ENCODE data around the gene TENM3.

TENM3 gene

GRCh38 chr4:182578402-182578801, 335.2 kb downstream of the TENM3 start:
- TF ChIP-seq EZH2phosphoT487 (IDR thresholded peaks at IDR 0.05; ENCODE audit: low read depth) (no peak), CTCF (IDR thresholded peaks at IDR 0.05; ENCODE audit: low read depth, low read length) (no peak)
- Histone ChIP-seq H3K9ac (ENCODE audit: low read length) (no peak overlapping the region), H3K79me2 (ENCODE audit: low read length) (no peaks in the 10 kb centered on the region), H3K36me3 (replicated peaks; ENCODE audit: low read depth, low read length) (no peaks in the 10 kb centered on the region), H3K4me3 (ENCODE audit: low read length) (no peak overlapping the region), H3K4me1 (ENCODE audit: low read length) (0 out of 2 replicates have a peak, but pooled peaks cover 4% of the 10 kb centered on the region), H2AFZ (ENCODE audit: low read depth, low read length) (no peak overlapping the region), H3K9me3 (ENCODE audit: insufficient read depth, low read length) (no peaks in the 10 kb centered on the region), H3K27ac (ENCODE audit: low read length) (no peak overlapping the region), H3K27me3 (ENCODE audit: low read depth, low read length) (no peaks in the 10 kb centered on the region), H4K20me1 (ENCODE audit: insufficient read depth, low read length) (no peaks in the 10 kb centered on the region), H3K4me2 (ENCODE audit: low read length) (no peak overlapping the region)

- Histone ChIP-seq H3K9me3 (ENCODE audit: insufficient read depth, low read length) (no peaks in the 10 kb centered on the region), H2AFZ (ENCODE audit: low read depth, low read length) (no peak overlapping the region), H3K79me2 (ENCODE audit: low read length) (no peaks in the 10 kb centered on the region), H3K36me3 (replicated peaks; ENCODE audit: low read depth, low read length) (no peaks in the 10 kb centered on the region), H3K4me2 (ENCODE audit: low read length) (no peak overlapping the region), H3K4me3 (ENCODE audit: low read length) (no peak overlapping the region), H3K27me3 (ENCODE audit: low read depth, low read length) (no peaks in the 10 kb centered on the region), H4K20me1 (ENCODE audit: insufficient read depth, low read length) (no peaks in the 10 kb centered on the region), H3K9ac (ENCODE audit: low read length) (no peak overlapping the region), H3K27ac (ENCODE audit: low read length) (no peak overlapping the region), H3K4me1 (ENCODE audit: low read length) (0 out of 2 replicates have a peak, but pooled peaks cover 4% of the 10 kb centered on the region)
- TF ChIP-seq EZH2phosphoT487 (IDR thresholded peaks at IDR 0.05; ENCODE audit: low read depth) = no peak
- TF ChIP-seq CTCF (IDR thresholded peaks at IDR 0.05; ENCODE audit: low read depth, low read length) = no peak
These were observed 339.0 kb downstream of the TENM3 start for GRCh38 chr4:182582245-182582644.

GRCh38 chr4:182583703-182584415, 340.7 kb downstream of the TENM3 start:
- H4K20me1 ChIP-seq (ENCODE audit: insufficient read depth, low read length) = no peaks in the 10 kb centered on the region
- H3K9ac ChIP-seq (ENCODE audit: low read length) = no peak overlapping the region
- H3K27me3 ChIP-seq (ENCODE audit: low read depth, low read length) = no peaks in the 10 kb centered on the region
- no peak overlapping the region for H3K4me3 ChIP-seq (ENCODE audit: low read length)
- TF ChIP-seq EZH2phosphoT487 (IDR thresholded peaks at IDR 0.05; ENCODE audit: low read depth) (no peak), CTCF (IDR thresholded peaks at IDR 0.05; ENCODE audit: low read depth, low read length) (no peak)
- no peaks in the 10 kb centered on the region for H3K9me3 ChIP-seq (ENCODE audit: insufficient read depth, low read length)
- H2AFZ ChIP-seq (ENCODE audit: low read depth, low read length) = no peak overlapping the region
- H3K79me2 ChIP-seq (ENCODE audit: low read length) = no peaks in the 10 kb centered on the region
- 0 out of 2 replicates have a peak, but pooled peaks cover 4% of the 10 kb centered on the region for H3K4me1 ChIP-seq (ENCODE audit: low read length)
- no peak overlapping the region for H3K27ac ChIP-seq (ENCODE audit: low read length)
- no peaks in the 10 kb centered on the region for H3K36me3 ChIP-seq (replicated peaks; ENCODE audit: low read depth, low read length)
- H3K4me2 ChIP-seq (ENCODE audit: low read length) = no peak overlapping the region

GRCh38 chr4:182585321-182585720, 342.1 kb downstream of the TENM3 start:
- no peaks in the 10 kb centered on the region for H3K9me3 ChIP-seq (ENCODE audit: insufficient read depth, low read length)
- H3K9ac ChIP-seq (ENCODE audit: low read length) = no peak overlapping the region
- H3K4me3 ChIP-seq (ENCODE audit: low read length) = no peak overlapping the region
- H3K4me2 ChIP-seq (ENCODE audit: low read length) = no peak overlapping the region
- H3K79me2 ChIP-seq (ENCODE audit: low read length) = no peaks in the 10 kb centered on the region
- H3K4me1 ChIP-seq (ENCODE audit: low read length) = 0 out of 2 replicates have a peak, but pooled peaks cover 4% of the 10 kb centered on the region
- H3K27me3 ChIP-seq (ENCODE audit: low read depth, low read length) = no peaks in the 10 kb centered on the region
- H4K20me1 ChIP-seq (ENCODE audit: insufficient read depth, low read length) = no peaks in the 10 kb centered on the region
- no peak overlapping the region for H2AFZ ChIP-seq (ENCODE audit: low read depth, low read length)
- H3K27ac ChIP-seq (ENCODE audit: low read length) = no peak overlapping the region
- TF ChIP-seq EZH2phosphoT487 (IDR thresholded peaks at IDR 0.05; ENCODE audit: low read depth) (no peak), CTCF (IDR thresholded peaks at IDR 0.05; ENCODE audit: low read depth, low read length) (no peak)
- no peaks in the 10 kb centered on the region for H3K36me3 ChIP-seq (replicated peaks; ENCODE audit: low read depth, low read length)
